H9 (cell line): ENCODE measurements around the gene OSBPL1A. TPM values are rescaled to one million over a fixed set of nuclear protein-coding genes. Genes with fewer than 3 reads are reported as not detected.

Experiments
- DNase-seq: peaks from one replicate; pipeline ENCODE4 v3.0.0-alpha.2; 2017
- H2AFZ ChIP-seq: one replicate; pipeline ENCODE4 v1.6.1; 2013; ENCODE audit warnings: mild to moderate bottlenecking, low read length, control low read depth, moderate library complexity
- H2AK5ac ChIP-seq: 2 replicates; pipeline ENCODE4 v1.6.1; 2013; ENCODE audit warnings: low read length, control low read depth, mixed read lengths; ENCODE audit not compliant: insufficient read length
- H2BK120ac ChIP-seq: one replicate; pipeline ENCODE4 v1.6.1; 2013; ENCODE audit warnings: low read depth, mild to moderate bottlenecking, low read length, control low read depth, inconsistent platforms; ENCODE audit not compliant: poor library complexity, severe bottlenecking
- H2BK12ac ChIP-seq: 2 replicates; pipeline ENCODE4 v1.6.1; 2013; ENCODE audit warnings: low read length, control low read depth, mixed read lengths, low read depth; ENCODE audit not compliant: insufficient read length
- H2BK15ac ChIP-seq: 2 replicates; pipeline ENCODE4 v1.6.1; 2013; ENCODE audit warnings: low read depth, low read length, control low read depth
- H2BK20ac ChIP-seq: one replicate; pipeline ENCODE4 v1.6.1; 2013; ENCODE audit warnings: low read depth, mild to moderate bottlenecking, low read length, control low read depth, inconsistent platforms; ENCODE audit not compliant: poor library complexity, severe bottlenecking
- H2BK5ac ChIP-seq: 2 replicates; pipeline ENCODE4 v1.6.1; 2013; ENCODE audit warnings: low read length, control low read depth, mixed read lengths; ENCODE audit not compliant: insufficient read length
- H3K14ac ChIP-seq: 2 replicates; pipeline ENCODE4 v1.6.1; 2013; ENCODE audit warnings: low read length, control low read depth; ENCODE audit not compliant: insufficient read depth
- H3K18ac ChIP-seq: 2 replicates; pipeline ENCODE4 v1.6.1; 2013; ENCODE audit warnings: low read depth, mild to moderate bottlenecking, mixed read lengths, low read length, control low read depth; ENCODE audit not compliant: insufficient read length
- H3K23ac ChIP-seq: 2 replicates; pipeline ENCODE4 v1.6.1; 2013; ENCODE audit warnings: low read length, control low read depth, mixed read lengths, low read depth; ENCODE audit not compliant: insufficient read length
- H3K23me2 ChIP-seq: 2 replicates; pipeline ENCODE4 v1.6.1; 2013; ENCODE audit warnings: low read depth, mild to moderate bottlenecking, mixed read lengths, low read length, control low read depth; ENCODE audit not compliant: insufficient read length, poor library complexity, severe bottlenecking
- H3K27ac ChIP-seq: 2 replicates; pipeline ENCODE4 v1.5.1; 2013; ENCODE audit warnings: low read length, control low read depth, mixed read lengths, low read depth; ENCODE audit not compliant: insufficient read length
- H3K27me3 ChIP-seq: 2 replicates; pipeline ENCODE4 v1.6.1; 2013; ENCODE audit warnings: low read length, control low read depth, inconsistent platforms; ENCODE audit not compliant: insufficient read depth
- H3K4ac ChIP-seq: 2 replicates; pipeline ENCODE4 v1.6.1; 2013; ENCODE audit warnings: low read depth, mild to moderate bottlenecking, control low read depth, inconsistent platforms, low read length, moderate library complexity
- H3K4me1 ChIP-seq: 2 replicates; pipeline ENCODE4 v1.6.1; 2013; ENCODE audit warnings: low read length, control low read depth, inconsistent platforms; ENCODE audit not compliant: insufficient read depth
- H3K4me2 ChIP-seq: 2 replicates; pipeline ENCODE4 v1.6.1; 2013; ENCODE audit warnings: low read length, control low read depth, mixed read lengths; ENCODE audit not compliant: insufficient read length, insufficient read depth
- H3K56ac ChIP-seq: 2 replicates; pipeline ENCODE4 v1.6.1; 2013; ENCODE audit warnings: low read depth, mild to moderate bottlenecking, mixed read lengths, low read length, control low read depth; ENCODE audit not compliant: insufficient read length
- H3K79me1 ChIP-seq: 2 replicates; pipeline ENCODE4 v1.6.1; 2013; ENCODE audit warnings: low read depth, mild to moderate bottlenecking, moderate library complexity, low read length, control low read depth, inconsistent platforms; ENCODE audit not compliant: insufficient read depth, poor library complexity, severe bottlenecking
- H3K79me2 ChIP-seq: 2 replicates; pipeline ENCODE4 v1.6.1; 2013; ENCODE audit warnings: low read length, control low read depth, inconsistent platforms; ENCODE audit not compliant: insufficient read depth
- H3K9ac ChIP-seq: 2 replicates; pipeline ENCODE4 v1.6.1; 2013; ENCODE audit warnings: low read length, control low read depth, mixed read lengths; ENCODE audit not compliant: insufficient read length; ENCODE audit errors: extremely low read depth
- H3K9me3 ChIP-seq: one replicate; pipeline ENCODE4 v1.6.1; 2013; ENCODE audit warnings: low read depth, low read length, inconsistent platforms; ENCODE audit not compliant: control insufficient read depth
- H3T11ph ChIP-seq: one replicate; pipeline ENCODE4 v1.6.1; 2013; ENCODE audit warnings: mild to moderate bottlenecking, low read length, control low read depth, inconsistent platforms
- H4K20me1 ChIP-seq: one replicate; pipeline ENCODE4 v1.6.1; 2013; ENCODE audit not compliant: control insufficient read depth, insufficient read length, insufficient read depth
- H4K5ac ChIP-seq: 2 replicates; pipeline ENCODE4 v1.6.1; 2013; ENCODE audit warnings: low read depth, mild to moderate bottlenecking, mixed read lengths, low read length, control low read depth; ENCODE audit not compliant: insufficient read length
- H4K8ac ChIP-seq: replicated peaks from 2 replicates; pipeline ENCODE4 v1.6.1; 2013; ENCODE audit warnings: low read length, control low read depth, mixed read lengths, low read depth; ENCODE audit not compliant: insufficient read length
- H4K91ac ChIP-seq: 2 replicates; pipeline ENCODE4 v1.6.1; 2013; ENCODE audit warnings: low read depth, mild to moderate bottlenecking, moderate library complexity, mixed read lengths, low read length, control low read depth; ENCODE audit not compliant: insufficient read length
- H3K27ac Mint-ChIP-seq, 3 experiments: 2 replicates in 2 of 3; 3 replicates in 1 of 3; pipeline ENCODE4 v1.8.0; 2020 to 2021; ENCODE audit warnings: mixed read lengths in 3 of 3, mild to moderate bottlenecking in 1 of 3, moderate library complexity in 1 of 3
- H3K27me3 Mint-ChIP-seq: 2 replicates; pipeline ENCODE4 v1.8.0; 2021; ENCODE audit warnings: low read depth, mild to moderate bottlenecking, moderate library complexity, mixed read lengths
- H3K36me3 Mint-ChIP-seq, 3 experiments: 2 replicates in 2 of 3; 3 replicates in 1 of 3; pipeline ENCODE4 v1.8.0; 2020 to 2021; ENCODE audit warnings: low read depth in 3 of 3, mixed read lengths in 3 of 3; ENCODE audit not compliant: insufficient read depth in 1 of 3
- H3K4me1 Mint-ChIP-seq, 2 experiments: 2 replicates each; pipeline ENCODE4 v1.8.0; 2020; ENCODE audit warnings: mixed read lengths in 2 of 2
- H3K4me3 Mint-ChIP-seq, 2 experiments: 2 replicates in 1 of 2; 3 replicates in 1 of 2; pipeline ENCODE4 v1.8.0; 2020 to 2021; ENCODE audit warnings: mild to moderate bottlenecking in 2 of 2, mixed read lengths in 2 of 2, moderate library complexity in 1 of 2
- H3K9me3 Mint-ChIP-seq, 2 experiments: 2 replicates in 1 of 2; 3 replicates in 1 of 2; pipeline ENCODE4 v1.8.0; 2020; ENCODE audit warnings: mild to moderate bottlenecking in 2 of 2, mixed read lengths in 2 of 2, moderate library complexity in 1 of 2
- CTCF ChIP-seq: fragments of 200-600 bp; sonication (generic); conservative IDR thresholded peaks from 3 replicates; pipeline ENCODE4 v1.8.0; 2021; ENCODE audit warnings: antibody characterized with exemption, mild to moderate bottlenecking
- WGBS: extraction: QIAGEN DNeasy Blood & Tissue Kit; methylation state at CpG from one replicate; pipeline ENCODE4 v1.1.7; 2013; ENCODE audit warnings: missing lambda C conversion rate, low lambda C conversion rate, mixed read lengths; ENCODE audit not compliant: insufficient read length; ENCODE audit errors: extremely low coverage; 5-methylcytosine and 5-hydroxymethylcytosine counted together
- total RNA-seq: library from RNA; stranded (reverse); gene quantifications from 2 replicates; pipeline ENCODE4 v1.2.1, GENCODE V29; 2021

The OSBPL1A gene
- total RNA-seq, 1 experiment from 2014 or later = 33.9 TPM

- Histone ChIP-seq H4K20me1 (no peaks in the 10 kb centered on the region), H3K9ac (no peak overlapping the region), H2BK15ac (no peak overlapping the region), H4K5ac (no peak overlapping the region), H4K8ac (no peak overlapping the region), H2BK20ac (no peak overlapping the region), H3K4me2 (no peak overlapping the region), H2BK12ac (no peak overlapping the region), H3K4me1 (no peaks in the 10 kb centered on the region; the same call in 1 of the 2 replicates), H2BK5ac (no peak overlapping the region), H2AK5ac (no peak overlapping the region), H2BK120ac (no peak overlapping the region), H2AFZ (no peak overlapping the region), H3K9me3 (no peaks in the 10 kb centered on the region), H3K79me2 (no peaks in the 10 kb centered on the region), H3K14ac (no peak overlapping the region), H3T11ph (no peak overlapping the region), H3K23me2 (no peaks in the 10 kb centered on the region), H3K27me3 (no peaks in the 10 kb centered on the region; the same call in 1 of the 2 replicates), H3K18ac (no peak overlapping the region), H4K91ac (no peak overlapping the region), H3K27ac (no peak overlapping the region), H3K56ac (no peak overlapping the region), H3K23ac (no peak overlapping the region), H3K4ac (no peak overlapping the region), H3K79me1 (no peaks in the 10 kb centered on the region)
- Mint-ChIP-seq H3K27me3 (peaks cover 6% of the 10 kb centered on the region), H3K4me3 (no peak overlapping the region), H3K4me1 (peaks cover 23 to 26% of the 10 kb centered on the region in 2 experiments), H3K27ac (no peak overlapping the region), H3K9me3 (no peaks in the 10 kb centered on the region; a peak in 2 of 5 replicates), H3K36me3 (no peaks in the 10 kb centered on the region)
- DNase-seq = no peak
- no CpG with 5 or more reads among the region's 3 CpGs for WGBS
- TF ChIP-seq CTCF = no peak
Observed at GRCh38 chr18:24404591-24404990, 7.0 kb upstream of the OSBPL1A start.
